ENCODE results near the gene C6orf141.

C6orf141 gene

DNA sequence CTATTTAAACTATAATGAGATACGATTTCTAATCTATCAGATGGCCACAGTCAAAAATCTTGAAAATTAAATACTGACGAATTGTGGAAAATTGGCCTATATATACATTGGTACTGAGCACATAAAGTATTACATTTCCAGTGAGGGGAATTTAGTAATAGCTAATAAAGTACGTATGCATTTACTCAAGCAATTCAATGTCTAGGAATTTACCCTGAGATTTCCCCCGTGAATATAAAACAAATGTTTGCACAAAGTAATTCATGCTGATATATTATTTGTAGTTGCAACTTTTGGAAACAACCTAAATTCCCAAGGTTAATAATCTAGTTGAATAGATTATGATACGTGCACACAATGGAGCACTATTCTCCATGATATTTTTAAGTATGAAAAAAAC, 14.7 kb upstream of the C6orf141 start:
- ChIA-PET POLR2A (no interaction called here), CTCF (interaction anchor here (1.2 to 1.4 kb wide), 3 partner anchors 9 to 71 kb away, joined by 4 to 5 read pairs (median 4); no protein-coding TSS in a partner anchor)
- TF ChIP-seq, protein P1, sequence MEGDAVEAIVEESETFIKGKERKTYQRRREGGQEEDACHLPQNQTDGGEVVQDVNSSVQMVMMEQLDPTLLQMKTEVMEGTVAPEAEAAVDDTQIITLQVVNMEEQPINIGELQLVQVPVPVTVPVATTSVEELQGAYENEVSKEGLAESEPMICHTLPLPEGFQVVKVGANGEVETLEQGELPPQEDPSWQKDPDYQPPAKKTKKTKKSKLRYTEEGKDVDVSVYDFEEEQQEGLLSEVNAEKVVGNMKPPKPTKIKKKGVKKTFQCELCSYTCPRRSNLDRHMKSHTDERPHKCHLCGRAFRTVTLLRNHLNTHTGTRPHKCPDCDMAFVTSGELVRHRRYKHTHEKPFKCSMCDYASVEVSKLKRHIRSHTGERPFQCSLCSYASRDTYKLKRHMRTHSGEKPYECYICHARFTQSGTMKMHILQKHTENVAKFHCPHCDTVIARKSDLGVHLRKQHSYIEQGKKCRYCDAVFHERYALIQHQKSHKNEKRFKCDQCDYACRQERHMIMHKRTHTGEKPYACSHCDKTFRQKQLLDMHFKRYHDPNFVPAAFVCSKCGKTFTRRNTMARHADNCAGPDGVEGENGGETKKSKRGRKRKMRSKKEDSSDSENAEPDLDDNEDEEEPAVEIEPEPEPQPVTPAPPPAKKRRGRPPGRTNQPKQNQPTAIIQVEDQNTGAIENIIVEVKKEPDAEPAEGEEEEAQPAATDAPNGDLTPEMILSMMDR (IDR thresholded peaks at IDR 0.05; ENCODE audit: control extremely low read depth, extremely low read depth, low read depth, missing control alignments): no peak
- DNase-seq (ENCODE audit: extremely low spot score): no peak

DNA sequence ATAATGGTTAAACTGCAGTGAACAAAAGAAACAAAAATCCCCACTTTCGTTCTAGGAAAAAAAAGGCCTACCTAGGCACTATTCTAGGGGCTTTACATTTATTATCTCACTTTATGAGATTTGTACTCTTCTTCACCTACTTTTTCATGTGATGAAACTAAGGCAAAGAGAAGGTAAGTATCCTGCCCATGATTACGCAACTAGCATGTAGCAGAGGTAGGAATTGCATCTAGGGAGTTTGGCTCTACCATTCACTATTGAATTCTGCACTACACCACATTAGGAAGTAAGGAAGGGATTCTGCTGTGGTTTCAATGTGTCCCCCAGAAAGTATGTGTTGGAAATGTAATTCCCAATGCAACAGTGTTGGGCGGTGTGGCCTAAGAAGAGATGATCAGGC, 11.4 kb upstream of the C6orf141 start:
- ChIA-PET POLR2A (no interaction called here), CTCF (no interaction called here)
- TF ChIP-seq, protein P1 (IDR thresholded peaks at IDR 0.05; ENCODE audit: control extremely low read depth, extremely low read depth, low read depth, missing control alignments): no peak
- DNase-seq (ENCODE audit: extremely low spot score): no peak

DNA sequence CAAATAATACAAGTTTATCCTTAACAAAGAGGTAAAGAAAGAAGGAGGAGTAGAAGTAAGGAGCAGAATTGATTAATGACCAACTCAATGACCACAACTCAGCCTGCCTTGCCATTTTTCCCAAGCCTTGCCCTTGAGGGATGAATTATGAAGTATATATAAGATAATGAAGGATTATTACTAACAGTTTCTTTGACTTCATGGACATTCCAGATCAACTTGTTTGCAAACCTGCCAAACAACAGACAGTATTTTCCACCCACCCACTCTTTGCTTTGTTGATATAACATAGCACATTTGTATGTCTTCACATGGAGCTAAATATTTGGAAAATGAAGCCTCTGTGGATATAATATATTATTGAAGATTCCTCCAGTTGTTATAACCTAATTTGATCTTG, 9.9 kb upstream of the C6orf141 start:
- TF ChIP-seq, protein P1 (IDR thresholded peaks at IDR 0.05; ENCODE audit: control extremely low read depth, extremely low read depth, low read depth, missing control alignments): no peak
- ChIA-PET POLR2A (no interaction called here), CTCF (interaction anchor here (1.0 to 4.7 kb wide), 3 partner anchors 9 to 66 kb away, joined by 3 to 15 read pairs (median 10); partner anchors contain the start of gene C6orf141)
- no peak for DNase-seq (ENCODE audit: extremely low spot score)

DNA sequence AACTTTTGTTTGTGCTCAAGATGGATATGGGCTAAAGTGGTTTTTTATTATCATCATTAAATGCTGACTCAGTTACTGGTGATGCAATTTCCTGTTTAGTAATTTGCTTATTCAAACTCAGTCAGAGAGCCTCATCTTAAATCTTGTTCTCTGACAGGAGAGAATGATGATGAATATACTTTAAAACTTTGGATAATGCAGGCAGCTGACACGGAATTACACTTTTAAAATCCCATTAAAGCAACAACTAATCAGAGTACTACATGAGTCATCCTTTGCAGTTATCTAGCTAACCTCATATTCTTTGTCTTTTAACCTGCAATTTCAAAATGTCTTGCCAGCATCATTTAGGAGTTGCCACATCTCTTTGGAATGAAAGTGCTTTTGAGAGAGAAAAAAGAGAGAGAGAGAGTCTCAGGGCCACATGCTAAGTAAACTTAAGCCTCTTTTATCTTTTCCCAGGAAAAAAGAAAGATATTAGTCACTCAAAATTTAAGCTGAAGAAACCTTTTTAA, 9.2 kb upstream of the C6orf141 start:
- TF ChIP-seq, protein P1 (IDR thresholded peaks at IDR 0.05; ENCODE audit: control extremely low read depth, extremely low read depth, low read depth, missing control alignments): no peak
- CTCF ChIA-PET: interaction anchor here (1.0 to 4.7 kb wide), 4 partner anchors 9 to 66 kb away, joined by 3 to 15 read pairs (median 8); partner anchors contain the start of gene C6orf141
- DNase-seq (ENCODE audit: extremely low spot score): no peak
- POLR2A ChIA-PET: no interaction called here

DNA sequence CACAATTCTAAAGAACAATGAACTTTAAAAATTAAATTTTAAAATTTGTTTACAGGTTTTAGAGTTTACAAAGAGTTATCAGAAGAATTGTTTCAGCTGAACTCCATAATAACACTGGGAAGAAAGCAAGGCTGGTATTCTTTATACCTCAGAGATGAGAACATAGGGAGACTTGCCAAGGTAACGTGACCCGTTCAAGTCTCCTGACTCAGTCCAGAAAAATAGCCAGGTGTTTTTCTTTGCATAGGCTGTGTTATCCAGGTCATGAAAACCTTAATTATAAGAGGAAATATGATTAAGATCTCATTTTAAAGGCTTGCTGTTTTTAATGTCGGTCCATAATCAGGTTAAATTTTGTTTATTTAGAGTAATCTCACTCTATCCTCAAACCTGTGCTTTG, 8.5 kb upstream of the C6orf141 start:
- TF ChIP-seq, protein P1 (IDR thresholded peaks at IDR 0.05; ENCODE audit: control extremely low read depth, extremely low read depth, low read depth, missing control alignments): no peak
- DNase-seq (ENCODE audit: extremely low spot score): no peak
- CTCF ChIA-PET: interaction anchor here (1.3 to 4.7 kb wide), 4 partner anchors 9 to 65 kb away, joined by 6 to 15 read pairs (median 8); partner anchors contain the start of gene C6orf141
- POLR2A ChIA-PET: no interaction called here

DNA sequence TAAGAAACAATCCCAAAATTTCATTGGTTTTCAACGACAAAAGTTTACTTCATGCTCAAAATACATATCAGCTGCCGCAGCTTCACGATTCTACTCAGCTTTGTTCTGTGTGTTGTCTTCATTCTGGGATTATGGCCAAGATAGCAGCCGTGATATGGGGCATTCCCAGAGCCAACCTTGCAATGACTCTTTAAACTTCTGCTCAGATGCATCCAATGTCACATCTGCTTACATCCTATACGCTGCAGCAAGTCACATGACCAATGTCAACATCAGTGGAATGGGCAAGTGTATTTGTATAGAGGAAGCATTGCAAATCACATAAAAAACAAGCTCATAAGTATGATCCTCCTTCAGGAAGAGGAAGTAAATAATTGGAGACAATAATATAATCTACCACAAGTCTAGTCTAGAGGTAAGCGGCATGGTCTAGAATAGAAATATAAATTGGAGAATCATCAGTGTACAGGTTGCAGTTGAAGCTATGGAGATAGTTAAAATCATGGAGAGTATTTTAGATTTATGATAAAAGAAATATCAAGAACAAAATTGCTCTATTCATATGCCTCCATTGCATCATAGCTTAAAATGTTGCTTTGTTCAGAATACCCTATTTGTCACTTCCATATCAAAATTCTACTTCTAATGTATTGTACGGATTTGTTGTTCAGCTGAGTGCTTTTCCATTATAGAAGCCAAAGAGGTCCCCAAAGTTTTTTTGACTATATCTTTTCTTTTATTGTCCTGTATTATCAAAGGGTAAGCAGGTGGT, 7.2 kb upstream of the C6orf141 start:
- no peak for DNase-seq (ENCODE audit: extremely low spot score)
- CTCF ChIA-PET: interaction anchor here (1.0 to 4.7 kb wide), 7 partner anchors 8 to 64 kb away, joined by 3 to 15 read pairs (median 6); partner anchors contain the start of gene C6orf141
- POLR2A ChIA-PET: no interaction called here
- TF ChIP-seq, protein P1 (IDR thresholded peaks at IDR 0.05; ENCODE audit: control extremely low read depth, extremely low read depth, low read depth, missing control alignments): no peak

Data from GM10248 (cell line).